ENCODE data around the gene ECE2. TPM values are rescaled to one million over a fixed set of nuclear protein-coding genes. Genes with fewer than 3 reads are reported as not detected.
A peak's percentile ranks its signal among the peaks of the same experiment; 100 is the strongest.

Gene ECE2
- total RNA-seq, 2 experiments from 2014 or later, result not detected

DNA sequence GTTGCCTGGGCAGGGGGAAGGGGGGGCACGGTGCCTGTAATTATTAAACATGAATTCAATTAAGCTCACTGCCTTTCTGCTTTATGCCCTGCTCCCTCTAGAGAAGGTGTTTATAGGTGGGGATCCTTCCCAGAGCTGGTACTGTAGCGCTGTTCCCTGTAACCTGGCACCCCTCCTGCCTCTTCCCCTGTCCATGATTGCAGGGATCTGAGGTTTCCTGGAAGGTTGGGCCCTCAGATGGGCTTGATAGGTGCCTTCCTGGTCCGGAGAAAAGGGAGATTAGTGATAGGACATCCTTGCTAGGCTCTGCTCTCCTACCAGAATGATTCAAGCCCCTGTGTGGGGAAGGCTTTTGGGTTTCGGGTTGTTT is 59.5 kb downstream of the ECE2 start:
- H3K4me3 ChIP-seq (ENCODE audit: low read depth, low read length, poor library complexity, severe bottlenecking), result peak overlapping the region; percentile 64
- H3K79me2 ChIP-seq (ENCODE audit: insufficient read depth, low read depth, low read length), result no peaks in the 10 kb centered on the region
- ChIA-PET CTCF (ENCODE audit: unreplicated experiment) (no interaction called here), POLR2A (no interaction called here)
- no peak for TF ChIP-seq EZH2phosphoT487 (IDR thresholded peaks at IDR 0.05; ENCODE audit: borderline replicate concordance, low read depth, low read length)
- TF ChIP-seq, protein P1, sequence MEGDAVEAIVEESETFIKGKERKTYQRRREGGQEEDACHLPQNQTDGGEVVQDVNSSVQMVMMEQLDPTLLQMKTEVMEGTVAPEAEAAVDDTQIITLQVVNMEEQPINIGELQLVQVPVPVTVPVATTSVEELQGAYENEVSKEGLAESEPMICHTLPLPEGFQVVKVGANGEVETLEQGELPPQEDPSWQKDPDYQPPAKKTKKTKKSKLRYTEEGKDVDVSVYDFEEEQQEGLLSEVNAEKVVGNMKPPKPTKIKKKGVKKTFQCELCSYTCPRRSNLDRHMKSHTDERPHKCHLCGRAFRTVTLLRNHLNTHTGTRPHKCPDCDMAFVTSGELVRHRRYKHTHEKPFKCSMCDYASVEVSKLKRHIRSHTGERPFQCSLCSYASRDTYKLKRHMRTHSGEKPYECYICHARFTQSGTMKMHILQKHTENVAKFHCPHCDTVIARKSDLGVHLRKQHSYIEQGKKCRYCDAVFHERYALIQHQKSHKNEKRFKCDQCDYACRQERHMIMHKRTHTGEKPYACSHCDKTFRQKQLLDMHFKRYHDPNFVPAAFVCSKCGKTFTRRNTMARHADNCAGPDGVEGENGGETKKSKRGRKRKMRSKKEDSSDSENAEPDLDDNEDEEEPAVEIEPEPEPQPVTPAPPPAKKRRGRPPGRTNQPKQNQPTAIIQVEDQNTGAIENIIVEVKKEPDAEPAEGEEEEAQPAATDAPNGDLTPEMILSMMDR (conservative IDR thresholded peaks at IDR 0.05; ENCODE audit: low read length), result no peak
- intact Hi-C loops (cut with micrococcal nuclease; ENCODE audit: unreplicated experiment), result no loop called here
- H3K36me3 ChIP-seq (ENCODE audit: insufficient read depth, low read length), result peaks cover 52% of the 10 kb centered on the region
- peaks cover 4% of the 10 kb centered on the region; the same call in 1 of the 2 replicates for H4K20me1 ChIP-seq (ENCODE audit: insufficient read depth, low read length)
- no peaks in the 10 kb centered on the region for H3K9me2 ChIP-seq (ENCODE audit: insufficient read depth, low read length)
- H3K9me3 ChIP-seq (ENCODE audit: low read length), result no peaks in the 10 kb centered on the region
- H3K27ac ChIP-seq (ENCODE audit: low read depth, low read length, poor library complexity, severe bottlenecking), result peak overlapping the region; percentile 1
- peak overlapping the region; percentile 73 for H3K4me2 ChIP-seq (ENCODE audit: low read length)
- BruUV-seq (replicated peaks), result no TSS peak
- DNase-seq (ENCODE audit: low spot score), result no peak
- peaks cover 8% of the 10 kb centered on the region for H3K4me1 ChIP-seq (ENCODE audit: insufficient read depth, low read length, poor library complexity, severe bottlenecking)
- H2AFZ ChIP-seq (ENCODE audit: low read length), result no peak overlapping the region

DNA sequence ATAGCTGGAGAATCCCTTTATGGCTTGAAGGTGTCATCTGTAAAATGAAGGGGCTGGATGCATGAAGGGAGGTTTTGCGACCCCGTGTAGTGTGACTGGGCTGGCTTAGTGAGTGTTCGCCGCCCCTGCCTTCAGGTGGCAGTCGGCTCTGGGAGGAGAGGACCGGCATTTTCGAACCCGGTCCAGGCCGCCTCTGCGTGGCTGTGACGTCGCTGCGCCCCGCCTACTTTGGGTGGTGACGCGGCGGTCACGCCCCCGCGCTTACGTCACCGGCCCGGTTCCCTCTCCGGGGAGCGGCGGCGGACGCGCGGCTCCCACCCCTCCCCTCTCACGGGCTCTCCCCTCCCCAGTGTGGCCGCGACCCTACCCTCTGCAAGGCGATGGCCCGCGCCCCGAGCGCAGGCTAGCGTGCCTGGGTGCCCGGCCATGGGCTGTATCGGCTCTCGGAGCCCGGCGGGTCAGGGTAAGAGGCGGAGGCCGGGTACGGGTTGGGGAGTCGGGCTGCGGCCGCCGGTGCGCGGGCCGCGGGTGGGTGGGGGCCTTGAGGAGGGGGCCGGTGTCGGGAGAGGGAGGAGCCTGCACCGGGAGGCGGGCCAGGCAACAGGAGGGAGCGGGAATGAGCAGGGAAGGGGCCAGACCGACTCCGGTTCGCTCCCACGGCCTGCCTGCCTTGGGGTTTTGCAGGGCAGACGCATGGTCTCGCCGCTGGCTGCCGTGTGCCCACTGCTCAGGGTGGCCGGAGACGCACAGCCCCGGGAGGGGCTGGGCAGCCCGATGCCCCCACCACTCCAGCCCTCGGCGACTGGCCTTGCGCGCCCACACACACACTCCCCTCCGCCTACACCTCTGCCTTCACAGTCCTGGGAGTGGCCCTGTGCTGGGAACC is 60.1 kb downstream of the ECE2 start:
- DNase-seq (ENCODE audit: low spot score), result peak; percentile 78
- Histone ChIP-seq H3K4me1 (ENCODE audit: insufficient read depth, low read length, poor library complexity, severe bottlenecking) (peaks cover 8% of the 10 kb centered on the region), H3K36me3 (ENCODE audit: insufficient read depth, low read length) (peaks cover 48% of the 10 kb centered on the region), H3K4me3 (ENCODE audit: low read depth, low read length, poor library complexity, severe bottlenecking) (peak overlapping the region; percentile 64), H3K9me2 (ENCODE audit: insufficient read depth, low read length) (no peaks in the 10 kb centered on the region), H3K27ac (ENCODE audit: low read depth, low read length, poor library complexity, severe bottlenecking) (peak overlapping the region; percentile 1), H3K79me2 (ENCODE audit: insufficient read depth, low read depth, low read length) (no peaks in the 10 kb centered on the region), H2AFZ (ENCODE audit: low read length) (no peak overlapping the region), H3K9me3 (ENCODE audit: low read length) (no peaks in the 10 kb centered on the region), H3K4me2 (ENCODE audit: low read length) (peak overlapping the region; percentile 73), H4K20me1 (ENCODE audit: insufficient read depth, low read length) (peaks cover 4% of the 10 kb centered on the region; the same call in 1 of the 2 replicates)
- TF ChIP-seq, protein P1 (conservative IDR thresholded peaks at IDR 0.05; ENCODE audit: low read length), result no peak
- TF ChIP-seq EZH2phosphoT487 (IDR thresholded peaks at IDR 0.05; ENCODE audit: borderline replicate concordance, low read depth, low read length), result no peak
- POLR2A ChIA-PET, result no interaction called here
- intact Hi-C loops (cut with micrococcal nuclease; ENCODE audit: unreplicated experiment), result no loop called here
- BruUV-seq (replicated peaks), result no TSS peak
- CTCF ChIA-PET (ENCODE audit: unreplicated experiment), result no interaction called here

Measured in OCI-LY7 (cell line).